Umbilical cord (tissue), 2 donors: Measurements from ENCODE around the gene GRPEL2. TPM values are rescaled to one million over a fixed set of nuclear protein-coding genes. Genes with fewer than 3 reads are reported as not detected.
A peak's percentile ranks its signal among the peaks of the same experiment; 100 is the strongest.
"Not testable (repeated sequence)": the region's sequence is repeated elsewhere in the genome, so short reads cannot be mapped to it uniquely, and the experiment has no call there.

Experiments used
- DNase-seq: peaks from one replicate; pipeline ENCODE4 v3.0.0-alpha.2; 2015; ENCODE audit warnings: low spot score
- total RNA-seq: library from RNA; depleted of rRNA; stranded (reverse); fragments of >200 nt; gene quantifications from one replicate; pipeline ENCODE4 v1.2.3, GENCODE V29; 2014; ENCODE audit warnings: low replicate concordance; ENCODE audit not compliant: insufficient read depth

The GRPEL2 gene
- total RNA-seq, 1 donor from 2014 or later = 14.9 TPM

DNA sequence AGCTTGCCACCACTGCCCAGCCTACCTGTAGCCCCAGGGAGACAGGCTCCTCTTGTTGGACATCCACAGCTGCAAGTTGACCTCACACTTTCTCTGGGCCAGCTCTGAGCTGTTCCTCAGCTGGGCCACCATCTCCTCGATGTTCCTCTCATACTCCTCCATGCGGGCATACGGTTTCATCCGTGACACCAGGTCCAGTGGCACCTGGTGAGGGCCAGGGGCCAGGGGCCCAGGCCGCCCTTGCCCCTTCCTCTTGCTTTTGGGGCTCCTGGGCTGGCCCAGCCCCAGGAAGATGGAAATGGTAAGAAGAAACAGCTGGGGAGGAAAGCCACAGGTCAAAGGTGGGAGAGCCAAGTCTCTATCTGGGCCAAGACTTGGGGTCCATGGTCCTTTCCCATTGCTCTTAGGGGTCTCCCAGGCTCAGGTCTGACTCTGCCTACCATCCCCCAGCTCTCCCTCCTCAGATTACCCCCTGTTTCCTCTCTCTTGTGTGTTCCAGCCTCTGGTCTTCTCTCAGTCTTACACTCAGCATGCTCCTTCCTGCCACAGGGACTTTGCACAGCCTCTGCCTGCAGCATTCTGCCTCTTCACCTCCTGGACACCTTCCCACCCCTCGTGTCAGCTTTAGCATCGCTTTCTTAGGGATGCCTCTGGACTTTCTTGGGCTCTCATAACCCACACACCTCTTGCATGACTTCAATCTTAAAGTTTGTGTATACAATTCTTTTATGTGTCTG, 31.6 kb downstream of the GRPEL2 start:
- DNase-seq = no peak

DNA sequence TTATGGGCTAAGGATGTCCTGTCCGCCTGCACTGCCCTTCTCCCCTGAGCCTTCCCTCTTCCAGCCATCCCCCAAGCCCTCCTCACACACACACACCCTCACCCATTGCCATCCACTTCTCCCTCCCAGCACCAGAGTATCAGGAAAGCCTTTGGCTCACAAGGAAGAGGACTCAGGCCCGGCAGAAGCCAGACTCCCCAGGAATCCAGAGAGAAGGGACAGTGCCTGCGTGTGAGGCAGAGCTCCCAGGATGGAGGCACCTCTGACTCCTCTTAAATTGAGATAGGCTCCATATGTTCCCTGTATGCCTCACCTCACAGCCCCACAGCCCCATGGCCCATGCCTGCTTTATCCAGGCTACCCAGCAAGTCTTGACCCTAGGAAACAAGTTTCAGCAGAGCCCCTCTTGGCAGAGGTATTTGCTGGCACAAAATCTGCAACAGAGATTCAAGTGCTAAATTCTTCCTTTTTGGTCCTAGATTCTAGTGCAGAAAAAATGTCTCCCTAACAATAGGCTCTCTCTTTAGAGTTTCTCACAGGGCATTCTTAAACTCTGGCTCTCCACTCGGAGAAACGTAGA, 33.0 kb downstream of the GRPEL2 start:
- DNase-seq = peak; percentile 45

GRCh38 chr5:149379177-149379761, 34.0 kb downstream of the GRPEL2 start, which contains the start of gene IL17B:
IL17B (minus strand) TSS chr5:149379292; CDS start chr5:149379225, 67 bp downstream.
- DNase-seq = no peak

- no peak for DNase-seq
These were observed 34.6 kb downstream of the GRPEL2 start for GRCh38 chr5:149379818-149380374.

DNA sequence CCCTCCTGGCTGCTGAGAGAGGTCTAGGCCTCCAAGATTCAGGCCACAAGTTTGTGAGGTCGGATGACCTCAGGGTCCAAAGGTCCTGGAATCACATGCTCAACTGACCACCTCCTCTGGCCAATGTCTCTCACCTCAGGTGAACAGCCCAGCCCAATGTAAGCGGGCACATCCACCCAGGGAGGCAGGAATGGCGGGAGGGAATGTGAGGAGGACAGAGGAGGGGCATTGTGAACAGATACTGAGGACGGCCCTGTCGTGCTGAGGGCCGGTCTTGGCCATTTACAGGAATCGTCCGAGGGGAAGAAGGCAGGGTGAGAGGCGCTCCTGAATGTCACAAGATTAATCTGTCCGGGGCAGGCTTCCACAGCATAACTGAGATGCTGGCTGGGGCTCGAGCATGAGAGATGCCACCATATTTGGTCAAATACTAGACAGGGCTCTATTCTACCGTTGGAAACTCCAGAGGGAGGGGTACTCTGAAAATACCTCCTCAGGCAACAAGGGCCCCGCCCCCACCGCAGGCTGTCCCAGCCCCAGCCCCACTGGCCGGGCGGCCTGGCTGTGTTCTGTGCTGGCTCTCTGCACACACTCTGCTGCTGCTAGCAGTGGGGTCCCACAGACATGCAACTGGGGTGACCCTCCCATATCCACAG, 35.3 kb downstream of the GRPEL2 start:
- peak; percentile 87 for DNase-seq

GRCh38 chr5:149381261-149381985, 36.1 kb downstream of the GRPEL2 start:
- no peak for DNase-seq

GRCh38 chr5:149381986-149382338, 36.7 kb downstream of the GRPEL2 start:
- DNase-seq = peak; percentile 79

DNA sequence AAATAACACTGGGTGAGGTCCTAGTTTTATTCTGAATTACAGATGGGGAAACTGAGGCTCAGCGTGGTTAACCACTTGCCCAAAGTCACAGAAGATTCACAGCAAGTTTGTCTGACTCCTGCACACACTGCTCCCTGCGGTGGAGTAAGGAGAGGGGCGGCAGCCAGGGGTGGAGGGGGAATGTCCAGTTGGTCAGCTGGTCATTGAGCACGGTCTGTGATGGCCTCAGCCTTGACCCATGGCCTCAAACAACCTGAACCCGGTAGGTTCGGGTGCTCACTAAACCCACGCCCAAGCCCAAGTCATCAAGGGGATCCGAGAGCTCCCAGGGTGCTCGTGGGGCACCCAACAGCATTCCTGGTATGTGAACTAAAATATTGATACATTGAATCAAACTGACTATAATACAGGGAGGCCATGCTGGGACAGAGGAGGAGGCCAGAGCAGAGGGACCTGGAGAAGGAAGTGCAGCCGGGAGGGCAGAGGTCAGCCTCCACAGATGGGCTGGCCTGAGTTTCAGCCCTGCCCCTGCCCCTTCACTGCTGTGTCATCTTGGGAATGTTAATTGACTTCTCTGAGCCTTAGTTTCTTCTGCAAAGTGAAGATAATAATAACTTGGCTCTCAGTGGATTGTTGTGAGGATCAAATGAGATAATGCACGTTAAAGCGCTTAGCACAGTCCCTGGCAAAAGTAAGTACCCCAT, 37.4 kb downstream of the GRPEL2 start:
- no peak for DNase-seq

- DNase-seq = peak; percentile 82
These were observed 38.1 kb downstream of the GRPEL2 start for GRCh38 chr5:149383399-149383798.

DNA sequence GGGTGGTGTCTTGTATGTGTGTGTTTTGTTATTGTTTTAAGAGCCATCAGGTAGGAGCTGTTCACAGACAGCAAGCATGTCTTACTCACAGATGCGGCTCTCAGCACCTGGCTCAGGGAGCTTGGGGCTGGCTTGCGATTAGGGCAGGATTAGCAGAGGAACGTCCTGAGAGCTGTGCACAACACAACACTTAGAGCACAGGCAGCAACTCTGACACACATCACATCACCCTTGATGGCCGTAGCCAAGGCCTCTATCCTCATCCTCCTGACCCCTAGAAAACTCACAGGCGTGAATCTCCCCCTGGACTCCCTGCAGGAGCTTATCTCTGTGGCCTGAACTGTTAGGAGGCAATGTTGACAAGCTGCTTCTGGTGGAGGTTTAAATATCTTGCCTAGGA, 40.9 kb downstream of the GRPEL2 start:
- peak; percentile 57 for DNase-seq

DNA sequence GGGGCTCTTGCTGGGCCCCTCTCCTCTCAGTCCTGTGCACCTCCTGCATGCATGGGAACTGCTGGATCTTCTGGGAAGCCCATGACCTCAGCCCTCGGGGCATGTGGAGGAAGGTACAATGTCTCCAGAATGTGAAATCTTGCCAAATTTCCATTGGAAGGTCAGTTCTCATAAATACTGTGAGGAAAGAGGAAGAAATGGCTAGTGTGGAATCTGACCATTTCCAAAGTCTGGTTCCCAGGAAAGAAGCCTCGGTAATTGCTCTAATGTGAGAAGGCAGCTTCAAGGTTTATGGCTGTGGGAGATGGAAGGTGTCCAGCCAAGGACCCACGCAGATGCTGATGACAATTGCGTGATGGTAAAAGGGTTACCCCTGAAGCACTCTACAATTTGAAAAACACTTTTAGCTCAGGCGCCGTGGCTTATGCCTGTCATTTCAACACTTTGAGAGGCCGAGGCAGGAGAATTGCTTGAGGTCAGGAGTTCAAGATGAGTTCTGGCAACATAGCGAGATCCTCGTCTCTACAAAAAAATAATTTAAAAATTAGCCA, 41.9 kb downstream of the GRPEL2 start:
- DNase-seq = peak; percentile 65

DNA sequence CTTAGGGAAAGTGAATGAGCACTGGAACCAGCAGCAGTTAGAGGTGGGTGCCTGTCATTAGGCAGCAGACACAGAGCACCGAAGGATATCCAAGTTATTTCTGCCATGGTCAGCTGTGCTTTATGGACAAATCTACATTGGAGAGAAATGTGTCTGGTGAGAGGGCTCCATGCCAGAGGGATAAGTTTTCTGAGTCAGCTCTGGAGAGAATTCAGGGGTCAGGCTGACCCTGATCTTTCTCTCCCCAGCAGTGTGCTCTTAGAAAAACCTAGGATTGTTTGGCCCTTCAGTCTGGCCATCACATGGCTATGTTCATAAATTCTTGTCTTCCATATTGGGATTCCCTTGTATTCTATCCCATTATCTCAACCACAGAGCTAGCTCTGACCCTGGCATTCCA, 42.7 kb downstream of the GRPEL2 start:
- DNase-seq = peak; percentile 95

GRCh38 chr5:149388498-149389190, 43.3 kb downstream of the GRPEL2 start:
- DNase-seq = no peak

GRCh38 chr5:149389552-149390495, 44.5 kb downstream of the GRPEL2 start:
- no peak for DNase-seq

- DNase-seq = not testable (repeated sequence)
These were observed 45.8 kb downstream of the GRPEL2 start for GRCh38 chr5:149391076-149391475.

DNA sequence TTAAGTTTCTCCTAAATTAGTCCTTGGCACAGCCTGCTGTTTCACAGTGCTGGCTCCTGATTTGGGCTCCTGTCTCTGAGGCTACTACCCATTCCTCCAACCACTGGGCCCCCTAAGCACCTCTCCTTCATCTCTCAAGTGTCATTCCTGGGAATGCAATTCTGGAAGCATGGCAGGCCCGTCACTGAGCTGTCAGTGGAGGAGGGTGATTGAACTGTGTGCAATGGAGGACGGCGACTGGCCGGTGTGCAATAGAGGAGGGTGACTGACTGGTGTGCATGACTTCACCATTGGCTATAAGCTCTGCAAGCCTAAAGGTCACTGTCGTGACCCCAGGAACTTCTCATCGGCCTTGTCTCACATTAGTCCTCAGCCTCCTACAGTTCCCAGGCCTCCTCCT, 46.2 kb downstream of the GRPEL2 start:
- DNase-seq = no peak

- DNase-seq = no peak
These were observed 47.4 kb downstream of the GRPEL2 start for GRCh38 chr5:149392718-149393117.

DNA sequence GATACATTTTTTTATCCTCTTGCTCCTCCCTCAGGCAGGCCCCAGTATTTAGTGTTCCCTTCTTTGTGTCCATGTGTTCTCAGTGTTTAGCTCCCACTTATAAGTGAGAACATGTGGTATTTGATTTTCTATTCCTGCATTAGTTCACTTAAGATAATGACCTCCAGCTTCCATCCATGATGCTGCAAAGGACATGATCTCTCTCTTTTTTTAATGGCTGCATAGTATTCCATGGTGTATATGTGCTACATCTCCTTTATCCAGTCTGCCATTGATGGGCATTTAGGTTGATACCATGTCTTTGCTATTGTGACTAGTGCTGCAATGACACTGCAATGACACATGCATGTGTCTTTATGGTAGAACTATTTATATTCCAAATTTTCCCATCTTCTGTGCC, 49.7 kb downstream of the GRPEL2 start:
- DNase-seq = not testable (repeated sequence)

DNA sequence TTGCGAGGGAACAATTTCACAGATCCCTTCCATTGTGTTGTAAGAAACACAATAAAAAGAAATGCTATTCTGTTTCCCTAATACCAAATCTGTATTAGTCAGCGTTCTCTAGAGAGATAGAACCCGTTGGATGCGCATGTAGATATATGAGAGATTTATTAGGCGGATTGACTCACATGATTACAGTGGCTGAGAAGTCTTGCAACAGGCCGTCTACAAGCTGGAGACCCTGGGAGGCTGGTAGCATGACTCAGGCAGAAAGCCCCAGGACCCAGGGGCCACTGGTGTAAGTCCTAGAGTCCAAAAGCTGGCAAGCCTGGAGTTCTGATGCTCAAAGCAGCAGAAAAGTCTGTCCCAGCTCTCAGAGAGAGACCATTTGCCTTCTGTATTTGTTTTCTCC, 52.2 kb downstream of the GRPEL2 start:
- peak; percentile 92 for DNase-seq
